Retina (tissue), 1 donor: Measurements from ENCODE around the gene ZNF112.
"Not testable (repeated sequence)": the region's sequence is repeated elsewhere in the genome, so short reads cannot be mapped to it uniquely, and the experiment has no call there.

Source experiments
- DNase-seq: peaks from one replicate; pipeline ENCODE4 v3.0.0-alpha.2; 2016

ZNF112 gene

DNA sequence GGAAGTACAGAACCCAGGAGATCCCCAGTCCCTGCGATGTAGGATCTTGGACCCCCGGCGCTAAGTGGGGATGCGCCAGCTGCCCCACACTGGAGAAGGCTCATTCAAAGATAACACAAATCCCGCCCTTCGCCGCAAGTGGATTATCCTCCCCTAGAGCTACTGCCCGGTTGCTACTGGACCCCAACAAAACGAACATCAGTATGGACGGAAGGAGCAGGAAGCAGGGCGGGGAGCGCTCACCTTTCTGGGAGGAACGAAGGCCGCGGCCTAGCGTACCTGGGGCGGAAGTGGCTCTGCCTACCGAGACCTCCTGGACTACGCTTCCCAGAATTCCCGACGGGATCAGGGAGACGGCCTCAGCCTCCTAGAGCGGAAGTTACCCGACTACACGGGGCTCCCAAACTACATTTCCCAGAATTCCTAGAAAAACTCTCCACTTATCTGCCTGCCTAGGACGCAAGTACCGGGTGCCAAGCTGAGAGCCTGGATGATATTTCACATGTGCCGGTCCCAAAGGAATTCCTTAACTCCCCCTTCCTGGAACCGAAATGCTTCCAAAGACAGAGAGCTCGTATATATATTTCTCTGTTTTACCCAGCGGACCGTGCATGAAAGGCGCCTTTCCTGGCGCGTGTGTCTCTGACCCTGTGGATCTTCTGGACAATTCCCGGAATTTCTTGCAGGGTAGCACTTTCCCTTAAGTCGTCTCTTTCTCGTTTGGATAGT lies at the start of gene ZNF112:
Gene ZNF112, minus strand, starts transcription at position 298 of the 729 bp plus-strand sequence. CDS start 16,141 bp downstream, outside the sequence.
- peak; percentile 95 for DNase-seq

DNA sequence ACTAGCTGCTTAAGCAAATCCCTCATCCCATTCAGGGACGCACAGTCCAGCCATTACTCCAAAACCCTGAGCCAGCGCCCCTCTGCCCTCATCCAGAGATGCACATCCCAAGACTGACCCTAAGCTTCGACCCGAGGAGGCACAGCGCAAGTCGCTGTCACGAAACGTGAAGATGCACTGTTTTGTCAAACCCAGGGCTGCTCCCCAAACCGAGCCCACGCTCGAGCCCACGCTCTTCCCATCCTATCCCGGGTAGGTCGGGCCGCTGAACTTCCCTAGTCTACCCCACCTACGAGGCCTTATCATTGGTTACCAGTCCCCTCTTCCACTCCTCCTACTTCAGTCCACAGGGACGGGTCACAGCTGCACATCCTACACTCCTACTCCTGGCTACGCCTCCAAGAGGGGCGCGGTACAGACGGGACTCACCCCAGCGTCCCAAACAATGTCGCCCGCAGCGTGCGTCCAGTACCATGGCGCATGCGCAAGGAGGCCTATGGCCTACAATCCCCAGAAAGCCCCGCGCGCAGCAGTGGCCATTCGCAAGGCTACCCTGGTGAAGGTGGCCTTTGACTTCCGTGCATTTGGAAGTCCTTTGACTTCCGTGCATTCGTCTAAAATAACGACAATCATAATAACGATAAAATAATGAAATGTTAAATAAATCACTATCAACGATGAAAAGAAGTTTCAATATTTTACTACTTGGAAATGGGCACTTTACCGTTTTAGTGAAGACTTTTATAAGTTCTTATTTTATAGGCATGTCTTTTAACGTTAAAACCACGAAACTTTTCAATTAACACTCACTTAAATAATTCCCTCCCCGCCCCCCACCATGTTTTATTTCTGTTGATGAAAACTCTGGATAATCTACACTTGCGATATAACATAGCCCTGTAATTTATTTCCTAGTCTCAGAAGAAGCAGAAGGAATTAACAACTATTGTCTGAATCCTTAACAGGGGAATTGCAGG lies 44.9 kb upstream of the ZNF112 start, which contains the start of gene ZNF285:
Gene ZNF285, minus strand, starts transcription at position 470 of the 977 bp plus-strand sequence. CDS start 4,395 bp downstream, outside the sequence.
- DNase-seq: peak; percentile 93

DNA sequence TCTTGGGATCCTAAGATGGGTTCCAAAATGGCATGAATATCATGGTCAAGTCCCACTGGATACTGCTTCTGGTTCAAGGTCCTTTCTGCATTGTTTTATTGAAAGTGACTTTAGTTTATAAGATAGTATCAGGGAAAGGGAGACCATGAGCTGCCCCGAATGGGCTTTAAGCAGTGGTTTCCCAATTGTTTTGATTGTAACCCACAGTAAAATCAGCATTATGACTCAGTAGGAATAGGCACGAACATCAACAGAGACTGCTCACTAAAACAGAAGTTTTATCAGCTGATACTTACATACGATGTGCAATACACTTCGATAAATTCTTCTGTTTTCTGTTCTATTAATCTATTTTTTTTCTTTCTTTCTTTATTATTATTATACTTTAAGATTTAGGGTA lies 32.8 kb upstream of the ZNF112 start:
- not testable (repeated sequence) for DNase-seq

DNA sequence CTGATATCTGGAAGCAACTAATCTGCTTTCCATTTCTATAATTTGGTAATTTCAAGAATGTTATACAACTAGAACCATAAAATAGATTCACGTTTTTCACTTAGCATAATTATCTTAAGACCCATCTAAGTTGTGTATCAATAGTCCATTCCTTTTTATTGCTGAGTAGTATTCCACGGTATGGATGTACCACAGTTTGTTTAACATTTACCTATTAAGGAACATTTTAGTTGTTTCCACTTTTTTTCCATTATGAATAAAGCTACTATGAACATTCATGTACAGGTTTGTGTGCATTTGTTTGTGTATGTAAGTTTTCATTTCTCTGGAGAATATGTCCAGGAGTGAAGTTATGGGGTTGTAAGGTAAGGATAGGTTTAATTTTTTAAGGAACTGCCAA lies 18.3 kb upstream of the ZNF112 start:
- no peak for DNase-seq

DNA sequence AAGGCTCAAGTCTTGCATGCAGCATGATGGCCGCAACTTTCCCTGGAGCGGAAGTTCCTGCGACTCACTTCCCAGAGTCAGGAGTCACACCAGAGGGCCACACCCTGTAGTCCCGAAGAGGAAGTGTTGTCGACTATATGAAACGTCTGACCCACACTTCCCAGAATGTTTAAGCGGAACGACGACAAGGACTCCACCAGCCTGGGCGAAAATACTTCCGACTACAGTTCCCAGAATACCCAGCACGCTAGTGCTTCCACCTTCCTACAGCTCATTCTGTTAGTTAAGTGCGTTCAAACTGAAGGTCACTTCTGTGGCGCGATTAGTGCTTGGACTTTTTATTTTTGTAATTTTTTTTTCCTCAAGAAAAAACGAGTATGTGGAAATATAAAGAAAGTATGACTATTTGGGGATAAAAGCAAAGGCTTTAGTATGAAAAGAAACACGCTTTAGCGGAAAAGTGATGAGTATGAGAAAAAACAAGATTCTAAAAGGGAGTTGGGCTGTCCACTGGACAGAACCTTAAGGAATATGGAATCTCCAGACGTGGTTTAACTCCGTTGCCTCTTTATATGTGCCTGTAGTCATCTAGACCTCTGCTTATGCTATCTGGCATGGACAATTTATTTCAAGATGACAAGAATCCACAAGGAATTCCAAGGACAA lies 15.5 kb upstream of the ZNF112 start:
- no peak for DNase-seq

DNA sequence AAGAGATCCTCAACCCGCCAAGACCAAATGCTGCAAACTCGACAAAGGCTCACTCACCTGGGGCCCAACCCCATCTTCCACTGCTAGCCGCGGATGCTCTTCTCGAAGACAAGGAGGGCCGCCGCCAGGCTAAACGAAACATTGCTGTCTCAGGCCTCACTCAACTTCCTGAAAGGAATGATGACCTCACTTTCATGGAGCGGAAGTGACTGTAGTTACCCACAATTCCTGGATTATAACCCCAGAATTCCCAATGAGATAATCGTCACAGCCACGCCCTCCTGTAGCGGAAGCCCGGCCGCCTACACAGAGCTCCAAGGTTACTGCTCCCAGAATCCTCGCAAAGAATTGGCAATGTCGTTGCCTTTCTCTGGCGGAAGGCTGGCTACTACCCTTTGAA lies 10.5 kb upstream of the ZNF112 start:
- no peak for DNase-seq

DNA sequence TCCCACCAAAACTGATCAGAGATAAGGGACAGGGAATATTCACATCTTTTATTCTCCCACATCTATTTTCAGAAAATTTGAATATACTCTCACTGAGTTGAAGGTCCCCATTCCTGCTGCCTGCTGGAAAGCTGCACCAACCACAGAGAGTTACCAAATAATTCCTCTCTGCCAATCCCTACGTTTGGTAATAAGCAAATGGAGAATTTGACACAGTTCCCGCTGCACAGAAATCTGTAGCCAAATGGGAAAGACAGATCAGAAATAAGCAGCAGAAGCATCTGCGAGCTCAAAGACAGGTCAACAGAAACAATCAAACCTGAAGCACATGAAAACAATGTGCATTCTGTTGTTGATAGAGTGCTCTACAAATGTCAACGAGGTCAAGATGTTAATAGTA lies 9.9 kb downstream of the ZNF112 start:
- DNase-seq: no peak

DNA sequence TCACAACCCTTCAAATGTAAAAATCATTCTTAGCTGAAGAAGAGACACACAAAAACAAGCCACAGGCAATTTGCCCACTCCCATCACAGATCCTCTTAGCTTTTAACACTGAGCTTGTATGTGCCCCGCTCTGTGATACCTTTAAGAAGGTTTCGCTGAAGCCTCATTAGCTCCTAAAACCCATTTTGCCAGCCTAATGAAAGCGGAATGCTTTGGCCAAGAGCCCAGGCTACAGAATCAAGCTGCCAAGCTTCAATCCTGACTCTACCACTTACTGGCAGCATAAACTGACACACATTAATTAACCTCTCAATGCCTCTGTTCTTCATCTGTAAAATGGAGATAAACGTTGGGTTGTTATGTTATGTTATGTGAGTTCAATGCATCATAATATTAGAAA lies 10.5 kb downstream of the ZNF112 start:
- DNase-seq: no peak

DNA sequence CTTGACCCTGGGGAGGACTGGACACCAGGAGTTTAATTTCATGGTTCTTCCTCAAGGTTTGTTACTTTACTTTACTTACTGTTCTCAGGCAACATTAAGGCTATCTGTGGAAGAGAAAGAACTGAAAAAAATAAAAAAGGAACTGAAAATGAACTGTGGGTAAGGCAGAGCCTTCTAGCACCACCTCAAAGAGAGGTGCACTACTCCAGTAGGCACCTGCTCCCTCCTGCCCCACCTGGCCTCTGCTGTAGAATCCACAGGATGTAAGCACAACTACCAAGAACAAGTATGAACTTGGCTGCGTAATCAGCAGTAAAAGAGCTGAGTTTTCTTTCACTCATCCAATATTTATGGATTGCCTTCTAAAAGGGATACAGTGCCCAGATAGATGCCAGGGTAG lies 12.2 kb downstream of the ZNF112 start:
- no peak for DNase-seq

DNA sequence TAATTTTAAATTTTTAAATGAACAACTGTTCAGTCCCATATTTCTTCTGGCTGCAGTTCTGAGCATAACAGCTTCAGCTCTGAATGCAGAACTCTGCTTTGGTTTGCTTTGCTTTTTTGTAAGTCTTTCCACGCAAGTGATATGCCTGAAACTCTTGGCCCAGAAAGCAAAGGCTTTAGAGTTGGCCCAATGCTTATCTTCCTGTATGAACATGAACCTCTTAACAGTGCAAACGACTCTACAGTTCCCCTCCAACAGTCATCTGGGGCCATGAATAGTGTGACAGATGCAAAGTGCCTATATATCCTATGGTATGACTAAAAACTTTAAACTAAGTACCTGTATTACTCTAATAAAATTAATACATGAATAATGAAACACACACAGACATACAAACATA lies 14.7 kb downstream of the ZNF112 start:
- DNase-seq: no peak

DNA sequence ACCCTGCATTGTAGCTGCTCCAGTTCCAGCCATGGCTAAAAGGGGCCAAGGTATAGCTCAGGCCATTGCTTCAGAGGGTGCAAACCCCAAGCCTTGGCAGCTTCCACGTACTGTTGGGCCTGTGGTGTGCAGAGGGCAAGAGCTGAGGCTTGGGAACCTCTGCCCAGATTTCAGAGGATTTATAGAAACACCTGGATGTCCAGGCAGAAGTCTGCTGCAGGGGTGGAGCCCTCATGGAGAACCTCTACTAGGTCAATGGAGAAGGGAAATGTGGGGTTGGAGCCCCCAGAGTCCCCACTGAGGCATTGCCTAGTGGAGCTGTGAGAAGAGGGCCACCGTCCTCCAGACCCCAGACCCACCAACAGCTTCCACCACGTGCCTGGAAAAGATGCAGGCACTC lies 21.8 kb downstream of the ZNF112 start:
- DNase-seq: peak; percentile 9

DNA sequence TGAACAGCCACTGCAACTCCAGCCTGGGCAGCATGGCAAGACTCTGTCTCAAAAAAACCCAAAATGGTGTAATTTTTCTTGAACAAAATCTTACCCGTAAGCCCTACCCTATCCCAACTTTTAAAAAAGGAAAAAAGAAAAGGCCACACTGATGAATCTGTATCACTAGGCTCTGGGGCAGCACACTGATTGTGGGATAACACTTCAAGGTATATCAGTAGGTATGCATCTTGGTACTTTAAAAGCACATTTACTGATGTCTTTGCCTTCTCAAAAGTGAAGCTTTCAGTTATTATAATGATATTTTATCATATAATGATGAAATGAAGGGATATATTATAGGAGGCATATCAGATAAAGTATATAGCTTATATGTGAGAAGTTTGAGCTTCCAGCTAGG lies 24.3 kb downstream of the ZNF112 start:
- no peak for DNase-seq

DNA sequence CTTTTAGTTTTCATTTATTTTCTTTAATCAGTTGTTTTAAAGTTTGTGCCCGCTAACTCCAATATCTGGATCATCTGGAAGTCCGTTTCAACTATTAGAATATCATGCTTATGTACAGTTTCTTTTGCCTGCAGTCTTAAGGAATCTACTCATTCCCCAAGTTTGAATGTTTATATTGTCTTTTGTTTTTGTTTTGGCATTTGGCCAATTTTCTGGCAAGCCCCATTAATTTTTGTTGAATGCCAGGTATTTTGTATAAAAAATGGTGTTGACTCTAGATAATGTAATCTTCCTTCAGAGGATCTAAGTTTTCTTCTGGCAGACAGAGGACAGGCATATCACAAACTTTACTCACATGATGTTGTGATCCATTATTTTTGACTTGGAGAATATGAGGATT lies 40.6 kb downstream of the ZNF112 start:
- DNase-seq: no peak

DNA sequence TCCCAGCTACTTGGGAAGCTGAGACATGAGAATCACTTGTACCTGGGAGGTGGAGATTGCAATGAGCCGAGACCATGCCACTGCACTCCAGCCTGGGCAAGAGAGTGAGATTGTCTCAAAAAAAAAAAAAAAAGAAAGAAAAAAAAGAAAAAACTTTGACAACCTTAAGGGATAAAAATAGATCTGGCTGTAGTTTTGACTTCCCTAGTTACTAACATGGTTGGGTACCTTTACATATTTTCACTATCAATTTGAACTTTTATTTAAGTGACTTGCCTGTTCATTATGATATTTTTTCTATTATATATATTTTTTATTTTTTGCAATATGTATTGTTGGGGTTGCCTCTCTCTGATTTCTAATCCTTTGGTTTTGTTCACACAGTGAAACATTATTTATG lies 43.2 kb downstream of the ZNF112 start:
- no peak for DNase-seq

DNA sequence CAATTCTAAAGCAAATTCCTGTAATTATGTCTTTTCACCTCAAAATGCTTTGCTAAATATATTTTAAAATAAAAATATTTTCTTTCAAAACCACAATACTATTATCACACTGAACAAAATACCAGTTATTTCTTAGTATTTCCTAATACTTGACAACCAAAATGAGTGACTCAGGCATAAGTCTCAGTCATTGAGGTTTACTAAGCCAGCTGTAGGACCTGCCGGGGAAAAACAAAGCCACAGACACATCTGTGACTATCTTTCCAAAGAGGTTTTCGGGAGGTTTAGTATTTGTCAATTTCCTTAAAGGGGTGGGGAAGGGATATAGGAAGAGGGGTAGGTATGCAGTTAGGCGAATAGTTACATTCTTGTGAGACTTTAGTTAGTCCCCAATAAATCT lies 48.5 kb downstream of the ZNF112 start:
- DNase-seq: no peak

DNA sequence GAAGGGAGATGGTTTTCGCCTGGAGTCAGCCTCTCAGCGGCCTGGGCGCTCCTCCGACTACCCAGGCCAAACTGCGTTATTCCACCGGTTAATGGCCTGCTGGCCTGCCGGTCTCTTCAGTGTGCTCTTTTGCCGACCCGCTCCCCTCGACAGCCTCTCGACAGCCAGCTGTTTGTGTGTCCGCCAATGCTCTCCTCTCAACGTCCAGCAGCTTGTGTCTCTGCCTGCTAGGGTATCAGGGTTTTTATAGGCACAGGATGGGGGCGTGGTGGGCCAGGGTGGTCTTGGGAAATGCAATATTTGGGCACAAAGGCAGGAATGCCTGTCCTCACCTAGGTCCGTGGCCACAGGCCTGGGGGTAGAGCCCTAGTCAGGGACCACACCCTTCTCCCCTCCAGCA lies 50.2 kb downstream of the ZNF112 start:
- no peak for DNase-seq

DNA sequence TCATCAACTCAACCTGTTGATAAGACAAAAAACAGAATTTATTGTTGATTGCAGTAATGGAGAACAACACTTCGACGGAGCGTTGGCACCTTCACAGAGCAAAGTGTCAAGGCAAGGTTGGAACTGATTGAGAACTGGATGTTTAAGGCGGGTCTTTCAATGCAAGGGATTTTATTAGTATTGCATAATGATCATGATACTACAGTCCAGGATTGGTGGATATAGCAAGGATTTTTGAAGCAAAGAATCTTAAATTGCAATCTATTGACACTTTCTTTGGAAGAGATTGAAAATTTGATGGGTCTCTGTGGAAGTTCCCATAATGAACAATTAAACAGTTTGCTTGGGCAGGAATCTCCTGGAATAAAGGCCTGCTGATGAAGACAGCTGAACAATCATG lies 51.0 kb downstream of the ZNF112 start:
- no peak for DNase-seq

DNA sequence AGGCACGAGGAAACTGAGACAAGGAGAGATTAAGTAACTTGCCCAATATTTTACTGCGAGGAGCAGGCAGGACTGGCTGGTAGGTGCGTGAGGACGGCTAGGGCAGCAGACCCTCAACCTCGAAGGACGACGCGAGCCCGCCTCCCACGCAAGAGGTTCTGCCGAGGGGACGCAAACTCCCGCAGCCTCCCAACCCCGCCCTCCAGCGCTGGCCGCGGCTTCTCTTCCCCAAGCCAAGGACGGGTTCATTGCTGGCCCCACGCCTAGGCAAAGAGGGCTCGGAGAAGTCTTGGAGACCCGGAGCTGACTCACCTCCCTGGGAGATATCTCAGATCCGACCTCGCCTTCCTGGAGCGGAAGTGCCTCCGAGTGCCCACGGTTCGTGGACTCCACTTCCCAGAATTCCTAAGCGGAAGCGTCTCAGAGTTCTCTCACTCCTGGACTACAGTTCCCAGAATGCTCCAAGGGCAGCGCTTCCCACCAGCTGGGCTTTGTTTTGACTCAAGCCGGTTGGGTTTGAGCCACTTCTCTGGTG lies 51.8 kb downstream of the ZNF112 start, which contains the start of gene ZNF235:
Gene ZNF235, minus strand, starts transcription at position 367 of the 535 bp plus-strand sequence. CDS start 1,621 bp downstream, outside the sequence.
- DNase-seq: peak; percentile 95

DNA sequence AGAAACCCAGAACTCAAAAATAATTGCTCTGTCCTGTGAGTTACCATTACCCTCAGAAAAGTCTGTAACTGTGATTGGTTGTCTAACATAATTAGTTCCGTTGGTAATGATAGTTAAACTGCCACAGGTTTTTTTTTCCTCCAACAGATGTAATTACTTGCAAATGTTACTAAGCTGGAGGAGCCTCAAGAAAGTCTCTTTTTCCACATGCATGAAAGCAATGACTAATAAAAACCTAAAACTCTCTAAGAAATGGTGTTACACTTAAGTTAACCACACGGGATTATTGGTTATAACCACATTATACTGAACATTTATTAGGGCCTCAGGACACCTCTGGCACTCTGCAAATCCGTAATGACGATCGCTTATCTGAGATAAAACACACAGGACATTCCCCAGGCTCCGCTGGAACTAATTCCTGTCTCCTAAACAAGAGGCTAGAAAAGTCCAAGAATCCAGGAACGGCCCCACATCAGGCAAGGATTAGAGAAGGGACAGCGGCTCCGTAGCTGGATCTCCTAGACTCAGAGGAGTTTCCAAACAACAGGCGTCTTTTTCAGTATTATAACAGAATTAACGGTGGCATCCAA lies 52.4 kb downstream of the ZNF112 start:
- no peak for DNase-seq

DNA sequence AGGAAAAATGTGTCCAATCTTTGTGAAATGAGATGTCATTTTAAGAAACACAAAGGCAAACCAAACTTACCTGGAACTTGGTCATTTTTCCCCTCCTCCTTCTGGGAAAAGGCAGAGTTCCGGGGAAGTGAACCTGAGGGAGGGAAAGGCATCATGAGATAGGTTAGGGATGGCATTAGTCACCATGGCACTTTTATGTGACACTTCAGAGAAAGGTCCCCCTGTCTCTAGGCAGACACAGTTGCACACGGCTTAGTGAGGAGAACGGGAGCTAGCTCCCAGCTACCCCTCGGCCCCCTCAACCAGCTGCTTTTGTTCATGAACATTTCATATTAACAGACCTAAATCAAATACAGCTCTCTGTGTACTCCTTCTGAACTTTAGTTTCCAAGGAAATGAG lies 53.2 kb downstream of the ZNF112 start:
- no peak for DNase-seq

DNA sequence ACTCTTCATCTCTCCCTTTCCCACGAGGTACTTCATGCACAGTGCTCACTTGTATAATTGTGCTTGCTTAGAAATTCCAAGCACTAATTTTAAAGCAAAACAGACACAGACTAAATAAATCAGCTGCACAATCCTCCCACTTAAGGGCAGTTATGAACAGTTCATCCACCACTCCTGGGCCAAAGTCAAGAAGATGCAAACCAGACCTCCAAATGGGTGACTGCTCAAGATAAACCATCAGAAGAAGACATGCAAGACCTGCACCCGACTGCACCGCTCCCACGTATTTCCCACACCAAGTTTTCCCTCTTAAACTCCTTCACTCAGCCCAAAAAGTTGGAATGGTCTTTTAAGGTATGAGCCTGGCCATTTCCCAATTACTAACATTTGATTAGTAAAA lies 71.5 kb downstream of the ZNF112 start:
- DNase-seq: no peak

DNA sequence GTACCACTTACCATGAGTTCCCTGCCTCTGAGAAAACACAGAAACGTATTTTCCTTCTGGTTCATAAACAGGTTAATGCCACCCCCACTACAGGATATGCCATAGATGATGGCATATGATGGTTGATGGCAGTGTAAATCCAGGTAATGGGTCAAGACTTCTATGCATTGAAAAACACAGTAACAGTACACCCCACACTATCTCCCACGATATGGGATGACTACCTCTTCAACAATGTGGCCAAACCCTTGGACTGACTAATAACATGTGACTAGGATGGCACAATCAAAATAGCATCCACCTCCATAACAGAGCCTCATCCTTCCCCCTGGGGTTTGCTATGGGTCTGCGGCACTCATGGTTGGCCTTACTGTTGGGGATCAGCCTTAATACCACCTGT lies 73.6 kb downstream of the ZNF112 start:
- no peak for DNase-seq
